Type B pancreatic cell (in vitro differentiated cells): ENCODE data around the gene EFL1. TPM values are rescaled to one million over a fixed set of nuclear protein-coding genes. Genes with fewer than 3 reads are reported as not detected.

ENCODE experiments used
- DNase-seq: peaks from one replicate; pipeline ENCODE4 v3.0.0; 2021; ENCODE audit warnings: mixed read lengths; ENCODE audit not compliant: unreplicated experiment; ENCODE audit errors: extremely low spot score
- H3K27ac Mint-ChIP-seq: 2 replicates; pipeline ENCODE4 v1.8.0; 2021; ENCODE audit warnings: mild to moderate bottlenecking, mixed read lengths
- H3K27me3 Mint-ChIP-seq: 2 replicates; pipeline ENCODE4 v1.8.0; 2021; ENCODE audit warnings: mixed read lengths
- H3K36me3 Mint-ChIP-seq: 2 replicates; pipeline ENCODE4 v1.8.0; 2021; ENCODE audit warnings: mixed read lengths
- H3K4me1 Mint-ChIP-seq: one replicate; pipeline ENCODE4 v1.8.0; 2021; ENCODE audit warnings: mixed read lengths; ENCODE audit not compliant: unreplicated experiment
- H3K4me3 Mint-ChIP-seq: 2 replicates; pipeline ENCODE4 v1.8.0; 2021; ENCODE audit warnings: mild to moderate bottlenecking, mixed read lengths
- H3K9me3 Mint-ChIP-seq: 2 replicates; pipeline ENCODE4 v1.8.0; 2021; ENCODE audit warnings: mixed read lengths
- total RNA-seq: library from RNA; stranded (reverse); gene quantifications from 2 replicates; pipeline ENCODE4 v1.2.1, GENCODE V29; 2021; ENCODE audit warnings: low replicate concordance
- TF ChIP-seq, protein P1 (sequence below): fragments of 200-600 bp; sonication (generic); conservative IDR thresholded peaks from 2 replicates; pipeline ENCODE4 v1.5.0; 2021; ENCODE audit warnings: antibody characterized with exemption, mild to moderate bottlenecking

EFL1 gene
- total RNA-seq, 1 donor from 2014 or later, result 17.0 TPM

DNA sequence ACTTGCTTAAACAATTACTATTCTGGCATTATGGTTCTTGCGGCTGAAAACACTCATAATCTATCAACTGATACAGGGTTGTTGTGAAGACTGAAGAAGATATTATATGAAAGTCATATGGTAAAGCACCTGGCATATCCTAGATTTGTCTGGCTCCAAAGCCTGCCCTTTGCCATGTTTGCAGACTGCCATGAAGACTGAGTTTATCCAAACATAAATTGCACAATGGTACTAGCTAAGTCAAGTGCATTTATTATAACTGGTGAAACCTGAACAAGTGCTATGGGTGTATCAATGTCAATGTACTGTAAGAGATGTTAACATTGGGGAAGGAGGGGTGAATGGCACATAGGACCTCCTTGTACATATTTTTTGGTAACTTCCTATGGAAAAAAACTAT lies 129.3 kb downstream of the EFL1 start:
- Mint-ChIP-seq H3K27ac (no peak overlapping the region), H3K9me3 (no peaks in the 10 kb centered on the region), H3K4me3 (no peak overlapping the region), H3K4me1 (peaks cover 25% of the 10 kb centered on the region), H3K27me3 (no peaks in the 10 kb centered on the region), H3K36me3 (peaks cover 10% of the 10 kb centered on the region)
- DNase-seq, result no peak
- TF ChIP-seq, protein P1, sequence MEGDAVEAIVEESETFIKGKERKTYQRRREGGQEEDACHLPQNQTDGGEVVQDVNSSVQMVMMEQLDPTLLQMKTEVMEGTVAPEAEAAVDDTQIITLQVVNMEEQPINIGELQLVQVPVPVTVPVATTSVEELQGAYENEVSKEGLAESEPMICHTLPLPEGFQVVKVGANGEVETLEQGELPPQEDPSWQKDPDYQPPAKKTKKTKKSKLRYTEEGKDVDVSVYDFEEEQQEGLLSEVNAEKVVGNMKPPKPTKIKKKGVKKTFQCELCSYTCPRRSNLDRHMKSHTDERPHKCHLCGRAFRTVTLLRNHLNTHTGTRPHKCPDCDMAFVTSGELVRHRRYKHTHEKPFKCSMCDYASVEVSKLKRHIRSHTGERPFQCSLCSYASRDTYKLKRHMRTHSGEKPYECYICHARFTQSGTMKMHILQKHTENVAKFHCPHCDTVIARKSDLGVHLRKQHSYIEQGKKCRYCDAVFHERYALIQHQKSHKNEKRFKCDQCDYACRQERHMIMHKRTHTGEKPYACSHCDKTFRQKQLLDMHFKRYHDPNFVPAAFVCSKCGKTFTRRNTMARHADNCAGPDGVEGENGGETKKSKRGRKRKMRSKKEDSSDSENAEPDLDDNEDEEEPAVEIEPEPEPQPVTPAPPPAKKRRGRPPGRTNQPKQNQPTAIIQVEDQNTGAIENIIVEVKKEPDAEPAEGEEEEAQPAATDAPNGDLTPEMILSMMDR, result no peak

- Mint-ChIP-seq H3K27me3 (no peaks in the 10 kb centered on the region), H3K4me3 (no peak overlapping the region), H3K27ac (no peak overlapping the region), H3K36me3 (peaks cover 7% of the 10 kb centered on the region), H3K4me1 (peaks cover 25% of the 10 kb centered on the region), H3K9me3 (no peaks in the 10 kb centered on the region)
- no peak for DNase-seq
- TF ChIP-seq, protein P1, result no peak
These were observed 129.8 kb downstream of the EFL1 start for GRCh38 chr15:82132742-82133141.

DNA sequence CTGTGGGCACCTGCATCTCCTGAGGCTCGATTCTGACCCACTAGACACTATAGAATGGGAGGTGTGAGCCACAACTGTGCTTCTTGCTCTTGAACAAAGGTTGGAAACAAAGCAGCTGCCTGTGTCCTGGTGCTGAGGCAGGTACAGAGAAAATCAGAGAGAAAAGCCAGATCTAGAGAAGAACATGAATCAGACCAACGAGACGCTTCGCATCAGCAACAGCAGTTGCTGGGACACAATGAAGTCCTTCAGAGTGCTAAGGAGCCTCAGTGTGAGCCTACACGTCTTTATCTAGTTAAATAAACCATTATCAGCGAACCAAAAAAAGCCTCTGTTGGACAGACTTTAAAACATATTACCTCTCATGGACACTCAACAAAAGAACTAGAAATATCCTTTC lies 130.4 kb downstream of the EFL1 start:
- TF ChIP-seq, protein P1, result no peak
- Mint-ChIP-seq H3K4me3 (no peak overlapping the region), H3K27me3 (no peaks in the 10 kb centered on the region), H3K9me3 (no peaks in the 10 kb centered on the region), H3K4me1 (peaks cover 25% of the 10 kb centered on the region), H3K27ac (no peak overlapping the region), H3K36me3 (peaks cover 7% of the 10 kb centered on the region)
- DNase-seq, result no peak

DNA sequence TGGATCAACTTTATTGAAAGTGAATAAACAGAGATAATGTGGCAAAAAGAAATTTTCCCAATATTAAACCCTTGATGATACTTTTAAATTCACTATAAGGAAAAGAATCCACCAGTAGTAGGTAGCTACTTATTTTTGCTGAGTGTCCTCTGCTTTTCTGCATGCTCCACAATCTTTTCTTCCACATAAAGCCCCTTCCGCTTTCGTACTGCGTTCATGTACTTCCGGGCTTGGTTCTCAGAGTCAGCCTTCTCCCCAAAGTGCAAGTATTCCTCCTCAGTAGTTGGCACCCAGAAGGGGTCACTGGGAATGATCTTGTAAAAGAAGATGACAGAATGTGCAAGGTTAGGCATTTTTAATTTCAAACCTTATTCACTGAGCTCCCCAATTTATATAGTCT lies 132.3 kb downstream of the EFL1 start:
- no peaks in the 10 kb centered on the region for H3K27me3 Mint-ChIP-seq
- peaks cover 25% of the 10 kb centered on the region for H3K4me1 Mint-ChIP-seq
- TF ChIP-seq, protein P1, result no peak
- no peak for DNase-seq
- no peak overlapping the region for H3K27ac Mint-ChIP-seq
- H3K36me3 Mint-ChIP-seq, result peaks cover 10% of the 10 kb centered on the region
- no peak overlapping the region for H3K4me3 Mint-ChIP-seq
- no peaks in the 10 kb centered on the region for H3K9me3 Mint-ChIP-seq

DNA sequence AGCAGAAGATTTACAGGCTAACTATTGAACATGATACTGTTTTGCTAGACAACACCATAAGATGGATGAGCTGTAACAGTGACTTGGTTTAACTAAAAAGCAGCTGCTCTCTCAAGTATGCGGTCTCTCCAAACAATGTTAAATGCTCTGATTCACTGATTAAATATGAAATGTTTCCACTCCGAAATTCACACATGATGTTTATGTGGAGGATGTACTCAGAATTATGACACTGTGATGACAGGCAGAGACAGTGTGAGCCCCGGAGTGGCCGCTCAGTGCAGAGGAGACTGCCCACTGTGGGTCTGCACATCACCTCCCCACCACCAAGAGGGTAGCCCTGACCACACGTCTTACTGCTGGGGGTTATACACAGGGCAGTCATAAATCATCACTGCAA lies 132.8 kb downstream of the EFL1 start:
- no peak for DNase-seq
- Mint-ChIP-seq H3K27me3 (no peaks in the 10 kb centered on the region), H3K36me3 (peaks cover 14% of the 10 kb centered on the region), H3K4me1 (peaks cover 25% of the 10 kb centered on the region), H3K9me3 (no peaks in the 10 kb centered on the region), H3K27ac (peak overlapping the region; percentile 68), H3K4me3 (no peak overlapping the region)
- TF ChIP-seq, protein P1, result no peak

DNA sequence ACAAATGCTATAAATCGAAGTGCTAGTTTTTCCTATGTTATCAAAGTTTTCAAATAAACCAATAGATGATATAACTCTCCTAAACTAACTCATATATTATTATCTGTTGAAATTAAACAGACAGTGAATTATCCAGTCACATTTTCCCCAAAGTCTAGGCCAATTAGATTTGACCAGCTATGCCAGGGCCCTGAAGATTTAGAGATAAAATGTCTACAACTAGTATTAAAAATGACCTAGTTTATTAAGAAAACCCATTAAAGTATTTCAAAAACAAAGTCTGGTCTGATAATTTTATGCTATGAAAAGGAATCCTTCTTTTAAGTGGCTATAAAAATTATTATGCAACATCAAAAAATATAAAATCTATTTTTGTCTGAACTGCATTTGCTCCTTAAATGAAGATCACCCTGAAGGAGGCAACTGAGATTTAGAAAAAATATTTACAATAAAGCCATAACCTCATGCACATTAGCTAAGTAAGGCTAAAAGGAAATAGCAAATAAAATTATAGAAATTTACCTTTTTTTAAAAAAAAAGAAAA lies 133.3 kb downstream of the EFL1 start:
- Mint-ChIP-seq H3K9me3 (no peaks in the 10 kb centered on the region), H3K4me3 (no peak overlapping the region), H3K27ac (no peak overlapping the region), H3K4me1 (peaks cover 25% of the 10 kb centered on the region), H3K27me3 (no peaks in the 10 kb centered on the region), H3K36me3 (peaks cover 15% of the 10 kb centered on the region)
- DNase-seq, result no peak
- TF ChIP-seq, protein P1, result no peak
